NCI-H524 (cell line): ENCODE measurements around the gene MEG3.
A peak's percentile ranks its signal among the peaks of the same experiment; 100 is the strongest.

Experiments
- DNase-seq, 2 experiments: peaks; one replicate each; lab custom pipeline; 2025; lab: John Stamatoyannopoulos, UW

MEG3 gene

DNA sequence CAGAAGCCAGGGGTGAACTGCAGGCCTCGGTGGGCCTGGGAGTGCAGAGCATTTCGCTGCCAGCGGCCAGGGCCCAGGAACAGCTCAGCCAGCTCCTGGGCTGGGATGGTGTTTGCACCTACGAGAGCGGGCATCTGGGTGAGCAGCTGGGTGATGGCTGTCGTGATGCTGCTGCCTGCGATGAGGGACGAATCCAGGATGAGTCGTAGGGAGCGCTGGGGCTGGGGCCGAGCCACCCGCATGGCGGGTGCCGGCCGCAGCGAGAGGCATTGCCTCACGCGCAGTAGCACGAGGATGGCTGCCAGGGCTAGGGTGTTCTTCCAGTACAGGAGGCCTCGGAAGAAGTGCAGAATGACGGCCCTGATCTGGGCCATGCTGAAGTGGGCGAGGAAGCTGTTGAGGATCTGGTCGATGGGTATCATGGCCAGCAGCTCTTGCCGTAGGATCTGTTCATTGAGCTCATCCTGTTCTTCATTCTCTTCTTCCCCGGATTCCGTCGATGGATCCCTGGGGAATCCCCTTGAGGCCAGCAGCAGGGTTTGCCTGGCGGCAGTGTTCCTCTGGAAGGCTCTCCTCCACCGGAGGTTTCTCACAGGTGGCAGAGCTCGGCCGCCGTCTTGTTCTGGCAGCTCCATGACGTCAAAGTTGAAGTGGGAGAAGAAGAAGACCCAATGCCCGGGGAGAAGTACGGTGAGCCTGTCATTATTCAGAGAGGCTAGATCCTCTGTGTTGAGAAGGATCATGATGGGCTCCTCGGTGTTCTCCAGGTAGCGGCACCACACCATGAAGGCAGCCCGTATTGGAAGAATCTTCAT is 55.5 kb downstream of the MEG3 start:
- no peak for DNase-seq

DNA sequence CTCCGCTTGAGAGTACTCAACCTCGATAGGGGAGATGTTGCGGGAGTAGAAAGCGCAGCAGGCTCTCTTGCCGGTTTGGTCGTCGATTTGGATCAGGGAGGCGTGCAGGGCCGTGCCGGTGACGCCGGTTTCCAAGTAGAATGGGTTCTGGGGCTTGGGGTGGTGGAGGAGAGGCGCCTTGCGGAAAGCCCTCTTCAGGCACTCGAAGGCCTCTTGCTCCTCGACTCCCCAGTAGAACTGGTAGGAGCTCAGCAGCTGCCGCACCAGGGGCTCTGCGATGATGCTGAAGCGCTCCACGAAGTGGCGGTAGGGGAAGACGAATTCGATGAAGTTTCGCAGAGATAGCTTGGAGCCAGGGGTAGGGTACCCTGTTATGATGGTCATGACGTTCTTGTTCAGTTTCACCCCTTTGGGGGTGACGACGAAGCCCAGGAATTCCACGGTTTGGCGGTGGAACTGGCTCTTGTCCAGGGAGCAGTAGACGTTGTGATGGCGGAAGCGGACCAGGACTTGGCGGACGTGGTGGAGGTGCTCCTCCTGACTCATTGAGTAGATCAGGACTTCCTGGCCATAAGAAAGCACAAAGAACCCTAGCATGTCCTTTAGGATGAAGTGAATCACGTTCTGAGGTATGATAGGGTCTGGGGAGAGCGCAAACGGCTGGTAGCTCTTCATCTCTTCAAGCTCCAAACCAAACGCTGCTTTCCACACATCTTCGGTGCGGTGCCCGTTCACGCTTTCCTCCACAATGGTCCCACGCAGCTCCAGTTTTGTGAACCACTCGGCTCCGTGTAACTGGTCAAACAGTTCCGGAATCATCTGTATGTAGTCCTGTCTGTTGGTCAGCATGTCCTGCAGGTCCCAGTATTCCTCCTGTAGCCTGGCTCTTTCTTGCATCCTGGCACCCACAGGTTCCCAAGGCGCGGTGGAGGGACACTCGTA is 56.4 kb downstream of the MEG3 start:
- DNase-seq: no peak

DNA sequence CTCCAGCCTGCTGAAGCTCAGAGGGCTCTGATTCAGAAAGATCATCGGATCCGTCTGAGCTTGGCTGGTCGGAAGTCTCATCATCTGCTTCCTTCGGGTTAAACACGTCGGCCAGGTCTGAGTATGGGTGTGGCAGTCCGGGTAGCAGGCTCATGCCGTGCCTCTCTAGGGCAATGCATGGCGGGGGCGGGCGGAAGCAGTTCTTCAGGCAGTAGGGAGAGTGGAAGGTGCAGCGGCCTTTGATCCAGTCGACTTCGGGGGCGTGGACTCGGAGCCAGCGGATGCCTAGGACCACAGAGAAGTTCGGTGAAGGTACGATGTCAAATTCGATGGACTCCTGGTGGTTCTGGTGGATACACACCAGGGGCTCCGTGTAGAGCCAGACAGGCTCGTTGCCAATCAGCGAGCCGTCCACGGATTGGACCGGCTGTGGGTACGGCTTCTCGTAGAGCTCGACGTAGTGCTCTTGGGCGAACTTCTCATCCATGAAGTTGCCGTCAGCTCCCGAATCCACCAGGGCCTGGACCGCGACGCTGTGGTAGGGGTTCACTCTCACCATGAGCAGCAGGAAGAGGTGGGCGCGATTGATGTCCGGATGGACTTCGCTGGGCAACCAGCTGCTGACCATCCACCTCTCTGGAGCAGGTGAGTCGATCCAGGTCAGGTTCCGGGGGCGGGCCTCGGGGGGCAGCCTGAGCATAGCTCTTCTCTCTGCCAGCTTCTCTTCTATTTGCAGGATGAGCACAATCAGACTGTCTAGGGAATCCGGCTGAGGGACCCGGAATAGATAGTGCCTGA is 57.3 kb downstream of the MEG3 start:
- no peak for DNase-seq

GRCh38 chr14:100883789-100884101 is 57.8 kb downstream of the MEG3 start:
- DNase-seq: no peak

GRCh38 chr14:100884456-100884855 is 58.5 kb downstream of the MEG3 start:
- no peak for DNase-seq

DNA sequence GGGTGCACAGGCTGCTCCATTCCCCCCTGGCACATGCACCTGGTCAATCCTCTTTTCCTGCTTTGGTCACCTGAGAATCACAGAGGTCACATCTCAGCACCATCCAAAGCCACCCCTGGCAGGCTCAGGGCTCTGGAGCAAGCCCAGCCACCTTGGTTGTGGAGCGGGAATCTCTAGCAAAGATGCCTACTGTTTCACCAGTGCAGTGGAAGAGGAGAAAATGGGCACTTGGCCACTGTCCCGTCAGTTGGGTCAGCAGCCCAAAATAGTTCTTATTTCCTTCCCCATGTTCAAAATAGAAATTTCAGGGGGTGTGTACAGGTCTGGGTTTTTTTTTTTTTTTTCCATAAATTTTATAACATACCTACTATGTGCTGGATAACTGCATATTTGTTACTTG is 59.3 kb downstream of the MEG3 start:
- no peak for DNase-seq

DNA sequence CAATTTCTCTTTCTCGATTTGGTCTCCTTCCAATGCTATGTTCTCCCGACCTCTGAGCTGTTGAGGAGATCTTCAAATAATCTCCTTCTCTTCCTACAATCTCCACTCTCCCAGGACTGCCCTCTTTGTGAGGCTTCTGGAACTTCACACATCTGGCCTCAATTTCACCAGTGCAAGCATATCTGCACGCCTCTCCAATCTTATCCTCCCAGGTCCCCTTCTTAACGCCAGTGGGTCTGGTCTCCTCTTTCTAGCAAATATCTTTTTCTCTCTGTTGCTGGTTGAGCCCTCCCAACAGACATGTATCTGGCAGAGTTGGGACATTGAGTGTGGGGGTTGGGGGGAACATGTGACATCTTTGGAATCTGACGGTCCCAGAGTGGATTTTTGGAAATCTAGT is 59.7 kb downstream of the MEG3 start:
- DNase-seq: no peak

DNA sequence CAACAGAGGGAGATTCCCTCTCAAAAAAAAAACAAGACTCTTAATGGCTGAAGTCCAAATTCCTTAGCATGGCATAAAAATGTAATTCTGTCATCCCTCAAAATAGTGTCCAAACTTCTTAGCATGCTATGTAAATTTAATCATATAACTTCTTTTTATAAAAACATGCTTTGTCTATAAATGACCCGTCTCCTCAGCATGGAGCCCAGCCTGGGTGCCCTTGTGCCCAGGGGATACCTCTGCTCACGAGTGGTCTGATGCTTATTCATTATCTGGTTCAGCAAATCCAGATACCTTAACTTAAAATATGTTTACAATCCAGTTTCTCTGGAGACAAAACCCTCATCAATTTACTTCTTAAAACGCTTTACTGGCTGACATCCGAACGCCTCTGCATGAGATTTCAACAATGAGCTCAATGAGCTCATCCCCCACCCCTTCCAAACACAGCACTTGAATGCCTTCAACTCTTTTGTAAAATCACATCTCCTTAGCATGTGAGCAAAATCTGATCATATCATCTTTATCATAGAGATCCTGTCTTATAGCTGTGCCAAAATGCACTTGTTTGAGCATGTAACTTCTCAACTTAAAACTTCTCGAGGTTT is 61.9 kb downstream of the MEG3 start:
- DNase-seq: no peak

GRCh38 chr14:100888789-100889315 is 62.9 kb downstream of the MEG3 start:
- DNase-seq: no peak

DNA sequence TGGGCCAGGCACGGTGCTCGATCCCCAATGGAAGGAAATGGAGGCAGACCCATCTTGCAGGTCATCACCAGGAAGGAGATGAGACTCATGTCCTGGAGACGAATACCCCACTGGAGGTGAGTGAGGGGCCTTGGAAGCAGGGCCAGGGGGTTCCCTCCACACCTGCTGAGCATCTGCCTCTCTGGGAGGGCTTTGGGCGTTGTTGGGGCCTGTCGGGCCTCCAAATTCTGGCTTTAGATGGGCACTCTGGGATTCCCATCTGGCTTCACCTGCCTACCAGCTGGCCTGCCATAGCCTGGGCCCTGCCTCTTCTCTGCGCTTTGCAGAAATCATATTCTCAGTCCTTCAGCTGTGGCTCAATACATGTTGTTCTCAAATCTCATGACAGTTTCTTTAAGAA is 63.7 kb downstream of the MEG3 start:
- peak in 1 of 2 experiments; percentile 57 for DNase-seq

- DNase-seq: no peak
Measured at GRCh38 chr14:100890061-100890850, 64.3 kb downstream of the MEG3 start.

DNA sequence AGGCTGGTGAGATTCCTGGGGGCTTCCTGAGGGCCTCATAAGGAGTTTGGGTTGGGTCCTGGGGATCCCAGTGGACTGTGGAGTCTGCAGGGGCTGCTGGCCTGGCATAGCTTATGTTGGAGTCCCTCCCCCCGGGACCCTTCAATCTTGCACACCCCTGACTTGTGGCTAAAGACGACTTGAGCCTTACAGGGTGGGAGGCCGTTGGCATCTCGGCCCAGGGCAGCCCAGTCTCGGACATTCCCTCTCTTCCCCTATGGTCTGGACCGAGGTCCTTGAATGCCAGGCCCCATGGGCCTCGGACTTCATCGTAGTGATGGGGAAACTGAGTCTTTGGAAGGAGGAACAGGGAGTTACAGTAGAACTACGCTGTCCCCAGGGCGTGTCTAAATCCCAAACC is 65.1 kb downstream of the MEG3 start:
- no peak for DNase-seq

GRCh38 chr14:100891501-100892445 is 65.9 kb downstream of the MEG3 start:
- DNase-seq: no peak

- DNase-seq: no peak
Measured at GRCh38 chr14:100892496-100893227, 66.7 kb downstream of the MEG3 start.

GRCh38 chr14:100893228-100893601 is 67.3 kb downstream of the MEG3 start:
- peak in 1 of 2 experiments; percentile 26 for DNase-seq

DNA sequence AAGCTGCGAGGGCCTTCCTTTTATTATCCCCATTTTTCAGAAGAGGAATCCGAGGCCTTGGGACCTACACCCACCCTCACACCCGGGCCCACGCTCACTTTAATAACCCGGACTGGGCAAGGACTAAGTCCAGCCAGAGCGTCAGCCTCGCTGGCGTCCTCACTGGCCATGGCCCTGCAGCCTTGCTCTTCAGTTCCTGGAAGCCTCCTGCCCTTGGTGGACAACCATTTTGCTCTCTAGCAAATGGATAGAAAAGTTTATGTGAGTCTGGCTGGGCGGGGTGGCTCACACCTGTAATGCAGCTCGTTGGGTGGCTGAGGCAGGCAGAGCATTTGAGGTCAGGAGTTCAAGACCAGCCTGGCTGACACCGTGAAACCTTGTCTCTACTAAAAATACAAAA is 67.8 kb downstream of the MEG3 start:
- DNase-seq: no peak

DNA sequence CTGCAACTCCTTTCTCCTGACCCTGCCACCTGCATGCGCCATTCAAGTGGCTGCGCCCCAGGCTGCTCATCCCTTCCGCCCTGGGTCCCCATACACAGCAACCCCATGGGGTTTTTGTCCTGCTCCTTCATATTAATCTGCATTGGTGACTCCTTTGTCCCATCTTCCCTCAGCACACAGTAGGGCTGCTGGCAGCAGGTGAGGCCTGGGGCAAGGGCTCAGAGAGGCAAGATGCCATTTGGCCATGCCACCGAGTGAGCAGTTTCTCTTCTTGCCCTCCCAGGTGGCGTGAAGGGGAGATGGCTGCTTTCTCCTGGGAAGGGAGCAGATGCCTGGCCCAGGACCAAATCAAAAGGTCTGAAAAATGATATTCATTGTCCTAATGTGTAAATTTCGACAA is 68.5 kb downstream of the MEG3 start:
- no peak for DNase-seq

DNA sequence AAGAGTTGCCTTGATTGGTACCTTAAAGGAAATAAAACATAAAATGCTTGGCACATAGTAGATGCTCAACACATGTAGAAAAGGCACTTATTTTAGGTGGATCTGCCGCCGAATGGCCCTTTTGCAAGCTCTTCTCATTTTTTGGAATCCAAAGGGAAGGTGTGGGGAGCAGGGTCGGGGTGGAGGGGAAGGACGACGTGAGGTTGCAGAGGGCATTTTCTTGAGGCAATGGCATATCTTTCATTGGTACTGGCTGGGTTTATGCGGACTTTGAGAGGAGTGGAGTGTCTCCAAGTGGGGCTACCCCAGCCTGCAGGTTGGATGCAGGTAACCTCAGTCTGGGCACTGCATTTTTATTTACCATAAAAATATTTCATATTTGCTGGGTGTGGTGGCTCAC is 69.5 kb downstream of the MEG3 start:
- DNase-seq: no peak
